Heart right ventricle (tissue), 16 donors: Measurements from ENCODE around the gene COL8A2. TPM values are rescaled to one million over a fixed set of nuclear protein-coding genes. Genes with fewer than 3 reads are reported as not detected.
A peak's percentile ranks its signal among the peaks of the same experiment; 100 is the strongest.
"Not testable (repeated sequence)": the region's sequence is repeated elsewhere in the genome, so short reads cannot be mapped to it uniquely, and the experiment has no call there.

ENCODE experiments used
- ATAC-seq, 8 donors: fragments of 200-7000 bp; cut with Tn5 transposase; one replicate each; pipeline ENCODE4 v1.9.1; 2020; ENCODE audit warnings: mild to moderate bottlenecking in 8 of 8, moderate library complexity in 8 of 8, moderate number of reproducible peaks in 1 of 8
- DNase-seq, 2 donors: peaks; one replicate each; pipeline ENCODE4 v3.0.0-alpha.2; 2020
- H3K27ac ChIP-seq, 10 donors: fragments of 200-600 bp; sonication (generic) in 2 of 10; one replicate each; pipeline versions ENCODE4 v1.5.0 to v1.8.0; 2020 to 2022; ENCODE audit warnings: mild to moderate bottlenecking in 3 of 10
- H3K27me3 ChIP-seq, 7 donors: fragments of 200-600 bp; one replicate each; pipeline ENCODE4 v1.8.0; 2021 to 2022; ENCODE audit warnings: mild to moderate bottlenecking in 2 of 7
- H3K36me3 ChIP-seq, 9 donors: fragments of 200-600 bp; sonication (generic) in 1 of 9; one replicate each; pipeline versions ENCODE4 v1.5.0 to v1.8.0; 2020 to 2022; ENCODE audit warnings: mild to moderate bottlenecking in 2 of 9
- H3K4me1 ChIP-seq, 9 donors: fragments of 200-600 bp; sonication (generic) in 1 of 9; one replicate each; pipeline versions ENCODE4 v1.5.0 to v1.8.0; 2020 to 2022; ENCODE audit warnings: mild to moderate bottlenecking in 4 of 9
- H3K4me3 ChIP-seq, 10 donors: fragments of 200-600 bp; sonication (generic) in 2 of 10; one replicate each; pipeline versions ENCODE4 v1.5.0 to v1.8.0; 2020 to 2022; ENCODE audit warnings: mild to moderate bottlenecking in 7 of 10, moderate library complexity in 2 of 10
- H3K9me3 ChIP-seq, 11 donors: fragments of 200-600 bp in 10 of 11; sonication (generic) in 2 of 11; one replicate each; pipeline versions ENCODE4 v1.5.0 to v1.8.0; 2013 to 2022; ENCODE audit warnings: mild to moderate bottlenecking in 2 of 11, control low read depth in 1 of 11, moderate library complexity in 1 of 11
- CTCF ChIP-seq, 9 donors: fragments of 200-600 bp; sonication (generic) in 2 of 9; IDR thresholded peaks; one replicate each; pipeline versions ENCODE4 v1.5.0 to v1.8.0; 2021 to 2022; ENCODE audit warnings: antibody characterized with exemption in 9 of 9, mild to moderate bottlenecking in 5 of 9, moderate library complexity in 1 of 9
- WGBS, 2 donors: extraction: QIAGEN DNeasy Blood & Tissue Kit; methylation state at CpG; one replicate each; pipeline ENCODE4 v1.1.7; 2013; ENCODE audit warnings: inconsistent platforms in 1 of 2; 5-methylcytosine and 5-hydroxymethylcytosine counted together
- intact Hi-C, 10 donors: fragments of 100-400 bp; cut with DNase I; formaldehyde crosslinking; loops; one replicate each; pipeline versions ENCODE4 v1.11.1 to v1.14.2; 2022
- polyA plus RNA-seq, 2 donors: library from polyadenylated mRNA; stranded (reverse); fragments of 200-250 nt; gene quantifications; one replicate each; pipeline ENCODE4 v1.2.3, GENCODE V29; 2013
- total RNA-seq, 10 donors: library from RNA; stranded (reverse); fragmentation: NEBNext Ultra II Directional in 3 of 10; extraction: Animal tissue kit (Norgen Biotek cat#: 25700) in 3 of 10; gene quantifications; one replicate each; pipeline versions ENCODE4 v1.2.1 to v1.2.4, GENCODE V29; 2021 to 2023
- donor health status: Arrhythmogenic right ventricular cardiomyopathy.
- donor health status: ischemic (EF 13 %, LVEDD 7.1; RV severe dilation, severe dysfunction).
- donor health status: healthy with polysubstance abuse.
- donor health status: DM: no; HTN: yes; CAD: no.
- donor health status: DM: no; HTN: no; CAD: no.
- donor health status: ischemic (EF 25% LVEDD 6.9; RV normal size, moderate dysfunction).
- donor health status: ischemic (EF 25% LVEDD 5.7; RV mildly dilated, moderate dysfunction).
- donor health status: healthy.
- donor health status: DM: yes; HTN: yes; CAD: no.
- donor health status: Ischemic cardiomyopathy.
- donor health status: ischemic (EF 35%, LVEDD 5.7; RV mildly dilated, moderate dysfunction).
- donor health status: nonischemic (EF 11% LVEDD 7.7; RV severe dilation, severe dysfunction).
- donor health status: DM: yes; HTN: yes; CAD: no.
- donor health status: PGD.
- donor health status: ischemic (EF 29% LVEDD 5.4; RV normal size, mild dysfunction).
- donor health status: nonischemic (EF 23%, LVEDD 6.1; RV moderate dilation, normal function).

The COL8A2 gene
- total and polyA plus RNA-seq, 12 donors, result 0.53 to 2.0 (median 0.73) TPM

GRCh38 chr1:36160388-36160948 is 35.4 kb upstream of the COL8A2 start:
- intact Hi-C loops, result loop anchor here in 1 of 10 donors (5.0 kb wide), 1 partner anchor 62 kb away; the partner anchor contains the start of gene THRAP3
- H3K27ac ChIP-seq, result peak overlapping the region; percentile 83 to 100 (median 98)
- H3K36me3 ChIP-seq, result peaks cover 0 to 36% (median 0%) of the 10 kb centered on the region in 9 donors
- H3K27me3 ChIP-seq, result no peaks in the 10 kb centered on the region
- peak overlapping the region; percentile 5 to 58 (median 50) for H3K4me3 ChIP-seq
- ATAC-seq (no peak), DNase-seq (no peak)
- no peaks in the 10 kb centered on the region for H3K9me3 ChIP-seq
- no peak for TF ChIP-seq CTCF (IDR thresholded peaks at IDR 0.05)
- WGBS, 2 donors, result 23 to 31% methylated on average over 4 of the region's 4 CpGs
- H3K4me1 ChIP-seq, result peaks cover 31 to 83% (median 75%) of the 10 kb centered on the region in 9 donors

DNA sequence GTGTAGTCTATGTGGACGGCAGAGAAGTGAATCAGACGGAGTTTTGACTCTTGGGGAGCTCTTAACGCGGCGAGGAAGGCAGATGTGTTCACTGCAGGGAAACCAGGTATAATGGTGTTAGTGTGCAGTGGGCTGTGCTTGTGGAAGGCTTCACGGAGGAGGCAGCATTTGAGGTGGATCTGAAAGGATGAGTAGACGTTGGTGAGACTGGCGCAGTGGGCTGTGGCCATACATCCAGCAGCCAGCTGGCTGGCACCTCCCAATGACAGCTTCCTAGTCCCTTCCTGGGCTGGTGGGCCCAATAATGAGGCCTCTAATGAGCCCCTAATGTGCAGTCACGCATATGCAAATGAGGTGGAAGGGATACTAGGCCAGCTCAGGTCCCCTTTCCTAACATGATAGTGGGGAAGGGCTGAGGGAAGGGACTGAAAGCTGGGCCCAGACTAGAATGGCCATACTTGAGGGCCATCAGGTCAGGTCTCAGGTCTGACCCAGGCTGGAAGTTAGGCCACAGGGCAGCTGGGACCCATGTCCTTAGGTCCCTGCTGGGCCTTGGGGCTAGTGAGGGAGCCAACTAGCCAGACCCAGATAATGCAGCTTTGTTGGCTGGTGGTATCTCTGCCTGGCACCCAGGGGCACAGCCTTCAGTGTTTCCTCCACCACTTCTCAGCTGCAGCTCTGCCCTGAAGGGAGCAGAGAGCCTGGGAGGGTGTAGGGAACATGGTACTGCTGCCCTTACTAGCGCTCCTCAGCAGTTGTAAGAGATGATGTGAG is 34.8 kb upstream of the COL8A2 start:
- intact Hi-C loops, result loop anchor here in 2 of 10 donors (5.0 kb wide), 2 partner anchors 62 to 122 kb away; partner anchors contain the start of gene THRAP3 (in 1 of the 2)
- Histone ChIP-seq H3K9me3 (no peaks in the 10 kb centered on the region), H3K27me3 (no peaks in the 10 kb centered on the region), H3K4me1 (peaks cover 35 to 83% (median 75%) of the 10 kb centered on the region in 9 donors), H3K4me3 (peak overlapping the region in 5 of 10 donors; percentile 36 to 78 (median 57)), H3K36me3 (peaks cover 0 to 36% (median 0%) of the 10 kb centered on the region in 9 donors), H3K27ac (peak overlapping the region; percentile 83 to 100 (median 98))
- TF ChIP-seq CTCF (IDR thresholded peaks at IDR 0.05), result no peak
- WGBS, 2 donors, result 73 to 74% methylated on average over 10 of the region's 10 CpGs
- DNase-seq (no peak), ATAC-seq (no peak)

DNA sequence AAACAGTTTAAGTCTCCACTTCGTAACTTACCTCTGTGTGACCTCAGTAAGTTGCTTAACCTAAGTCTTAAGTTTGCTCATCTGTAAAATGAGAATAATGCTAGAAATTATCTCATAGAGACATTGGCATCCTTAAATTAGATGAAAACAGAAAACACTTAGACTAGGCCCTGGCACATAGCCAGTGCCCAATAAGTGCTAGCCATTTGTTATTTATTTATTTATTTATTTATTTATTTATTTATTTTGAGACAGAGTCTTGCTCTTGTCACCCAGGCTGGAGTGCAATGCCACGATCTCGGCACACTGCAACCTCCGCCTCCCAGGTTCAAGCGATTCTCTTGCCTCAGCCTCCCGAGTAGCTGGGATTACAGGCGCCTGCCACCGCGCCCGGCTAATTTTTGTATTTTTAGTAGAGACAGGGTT is 33.8 kb upstream of the COL8A2 start:
- intact Hi-C loops, result loop anchor here in 1 of 10 donors (5.0 kb wide), 1 partner anchor 123 kb away; no protein-coding TSS in a partner anchor
- DNase-seq, ATAC-seq, H3K9me3 ChIP-seq, H3K27me3 ChIP-seq: not testable (repeated sequence)
- peaks cover 0 to 35% (median 0%) of the 10 kb centered on the region in 9 donors for H3K36me3 ChIP-seq
- peak overlapping the region in 8 of 10 donors; percentile 98 to 100 (median 100) for H3K27ac ChIP-seq
- peak overlapping the region in 6 of 10 donors; percentile 68 to 100 (median 90) for H3K4me3 ChIP-seq
- peaks cover 37 to 79% (median 75%) of the 10 kb centered on the region in 9 donors for H3K4me1 ChIP-seq
- 74 to 78% methylated on average over 10 of the region's 10 CpGs for WGBS, 2 donors

DNA sequence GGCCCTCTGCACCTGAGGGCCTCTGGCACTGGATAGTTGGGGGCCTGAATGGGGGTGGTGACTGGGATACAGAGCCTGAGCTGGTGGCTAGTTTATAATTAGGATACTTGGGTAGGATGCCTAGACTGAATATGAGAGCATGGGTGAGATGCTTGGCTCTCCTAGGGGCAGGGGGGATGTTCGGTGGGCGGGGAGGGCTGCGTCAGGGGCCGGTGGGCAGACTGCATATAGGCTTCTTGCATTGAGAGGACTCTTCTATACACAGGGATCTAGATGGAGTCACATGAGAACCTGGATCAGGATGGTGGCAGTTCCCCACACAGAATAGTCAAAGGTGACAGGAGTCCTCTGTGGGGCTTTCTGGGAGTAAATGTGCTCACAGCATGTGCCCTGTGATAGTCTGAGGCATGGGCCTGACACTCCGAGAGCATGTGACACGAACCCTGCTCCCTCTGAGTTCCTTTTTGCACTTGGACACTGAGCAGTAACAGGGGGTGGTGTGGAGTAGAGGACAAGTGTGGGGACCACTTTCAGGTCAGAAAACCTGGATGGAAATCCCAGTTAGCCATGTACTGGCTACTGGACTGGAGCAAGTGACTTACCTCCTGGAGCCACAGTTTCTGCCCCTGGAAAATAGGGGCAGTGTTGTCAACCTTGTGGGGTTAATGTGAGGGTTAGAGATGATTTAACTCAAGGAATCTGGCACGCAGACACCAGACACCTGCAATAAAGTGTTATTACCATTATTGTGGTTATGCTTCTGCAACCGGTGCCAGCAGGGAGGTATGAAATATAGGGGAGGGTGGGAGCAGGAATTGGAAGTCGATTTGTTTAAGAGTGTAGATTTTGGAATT is 33.2 kb upstream of the COL8A2 start:
- TF ChIP-seq CTCF (IDR thresholded peaks at IDR 0.05), result no peak
- peaks cover 37 to 79% (median 72%) of the 10 kb centered on the region in 9 donors for H3K4me1 ChIP-seq

More for the DNA sequence above, 33.2 kb upstream of the COL8A2 start:
- no peaks in the 10 kb centered on the region for H3K27me3 ChIP-seq
- H3K36me3 ChIP-seq, result peaks cover 0 to 29% (median 0%) of the 10 kb centered on the region in 9 donors
- intact Hi-C loops, result loop anchor here in 1 of 10 donors (5.0 kb wide), 1 partner anchor 124 kb away; no protein-coding TSS in a partner anchor
- no peaks in the 10 kb centered on the region for H3K9me3 ChIP-seq
- no peak for DNase-seq
- peak overlapping the region; percentile 98 to 100 (median 100) for H3K27ac ChIP-seq
- peak overlapping the region in 9 of 10 donors; percentile 68 to 100 (median 99) for H3K4me3 ChIP-seq
- 29 to 33% methylated on average over 9 of the region's 9 CpGs for WGBS, 2 donors
- ATAC-seq, result no peak
